ENCODE data around the gene LIPC.

GRCh38 chr15:58558777-58559176 lies 127.0 kb downstream of the LIPC start:
- TF ChIP-seq SIN3A (IDR thresholded peaks at IDR 0.05; ENCODE audit: borderline replicate concordance, low read depth, low read length) (no peak), CTCF (IDR thresholded peaks at IDR 0.05) (no peak), POLR2AphosphoS5 (IDR thresholded peaks at IDR 0.05; ENCODE audit: low read depth, low read length) (no peak), TAF1 (IDR thresholded peaks at IDR 0.05; ENCODE audit: borderline replicate concordance, low read depth, low read length) (no peak), GATA2 (CRISPR knock-in tag; IDR thresholded peaks at IDR 0.05) (no peak), ZBTB33 (IDR thresholded peaks at IDR 0.05; ENCODE audit: borderline replicate concordance, low read depth) (no peak), RCOR1 (IDR thresholded peaks at IDR 0.05; ENCODE audit: low read length) (no peak)
- TF ChIP-seq, protein P1, sequence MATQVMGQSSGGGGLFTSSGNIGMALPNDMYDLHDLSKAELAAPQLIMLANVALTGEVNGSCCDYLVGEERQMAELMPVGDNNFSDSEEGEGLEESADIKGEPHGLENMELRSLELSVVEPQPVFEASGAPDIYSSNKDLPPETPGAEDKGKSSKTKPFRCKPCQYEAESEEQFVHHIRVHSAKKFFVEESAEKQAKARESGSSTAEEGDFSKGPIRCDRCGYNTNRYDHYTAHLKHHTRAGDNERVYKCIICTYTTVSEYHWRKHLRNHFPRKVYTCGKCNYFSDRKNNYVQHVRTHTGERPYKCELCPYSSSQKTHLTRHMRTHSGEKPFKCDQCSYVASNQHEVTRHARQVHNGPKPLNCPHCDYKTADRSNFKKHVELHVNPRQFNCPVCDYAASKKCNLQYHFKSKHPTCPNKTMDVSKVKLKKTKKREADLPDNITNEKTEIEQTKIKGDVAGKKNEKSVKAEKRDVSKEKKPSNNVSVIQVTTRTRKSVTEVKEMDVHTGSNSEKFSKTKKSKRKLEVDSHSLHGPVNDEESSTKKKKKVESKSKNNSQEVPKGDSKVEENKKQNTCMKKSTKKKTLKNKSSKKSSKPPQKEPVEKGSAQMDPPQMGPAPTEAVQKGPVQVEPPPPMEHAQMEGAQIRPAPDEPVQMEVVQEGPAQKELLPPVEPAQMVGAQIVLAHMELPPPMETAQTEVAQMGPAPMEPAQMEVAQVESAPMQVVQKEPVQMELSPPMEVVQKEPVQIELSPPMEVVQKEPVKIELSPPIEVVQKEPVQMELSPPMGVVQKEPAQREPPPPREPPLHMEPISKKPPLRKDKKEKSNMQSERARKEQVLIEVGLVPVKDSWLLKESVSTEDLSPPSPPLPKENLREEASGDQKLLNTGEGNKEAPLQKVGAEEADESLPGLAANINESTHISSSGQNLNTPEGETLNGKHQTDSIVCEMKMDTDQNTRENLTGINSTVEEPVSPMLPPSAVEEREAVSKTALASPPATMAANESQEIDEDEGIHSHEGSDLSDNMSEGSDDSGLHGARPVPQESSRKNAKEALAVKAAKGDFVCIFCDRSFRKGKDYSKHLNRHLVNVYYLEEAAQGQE (IDR thresholded peaks at IDR 0.05; ENCODE audit: low read depth, low read length) = no peak
- TF ChIP-seq, protein P2, sequence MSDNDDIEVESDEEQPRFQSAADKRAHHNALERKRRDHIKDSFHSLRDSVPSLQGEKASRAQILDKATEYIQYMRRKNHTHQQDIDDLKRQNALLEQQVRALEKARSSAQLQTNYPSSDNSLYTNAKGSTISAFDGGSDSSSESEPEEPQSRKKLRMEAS (IDR thresholded peaks at IDR 0.05; ENCODE audit: low read depth) = no peak
